ENCODE results near the gene HS3ST4. TPM values are rescaled to one million over a fixed set of nuclear protein-coding genes. Genes with fewer than 3 reads are reported as not detected.
"Not testable (repeated sequence)": the region's sequence is repeated elsewhere in the genome, so short reads cannot be mapped to it uniquely, and the experiment has no call there.

The HS3ST4 gene
- total RNA-seq, 1 donor from 2014 or later: 12.6 TPM

GRCh38 chr16:25750488-25751216 is 58.9 kb downstream of the HS3ST4 start:
- Mint-ChIP-seq H3K4me3 (no peak overlapping the region), H3K27me3 (ENCODE audit: low read depth) (no peaks in the 10 kb centered on the region), H3K9me3 (peaks cover 4% of the 10 kb centered on the region), H3K4me1 (peaks cover 16% of the 10 kb centered on the region), H3K36me3 (no peaks in the 10 kb centered on the region), H3K27ac (no peak overlapping the region)
- DNase-seq (ENCODE audit: low spot score in 2 of 2, unreplicated experiment in 2 of 2): no peak
- no peak for TF ChIP-seq CTCF (IDR thresholded peaks at IDR 0.05; ENCODE audit: unreplicated experiment)

- no peak for DNase-seq (ENCODE audit: low spot score in 2 of 2, unreplicated experiment in 2 of 2)
- peaks cover 16% of the 10 kb centered on the region for H3K4me1 Mint-ChIP-seq
- no peak for TF ChIP-seq CTCF (IDR thresholded peaks at IDR 0.05; ENCODE audit: unreplicated experiment)
- no peaks in the 10 kb centered on the region for H3K27me3 Mint-ChIP-seq (ENCODE audit: low read depth)
- no peak overlapping the region for H3K4me3 Mint-ChIP-seq
- no peaks in the 10 kb centered on the region for H3K36me3 Mint-ChIP-seq
- H3K9me3 Mint-ChIP-seq: peaks cover 4% of the 10 kb centered on the region
- H3K27ac Mint-ChIP-seq: no peak overlapping the region
These were observed 59.6 kb downstream of the HS3ST4 start for GRCh38 chr16:25751230-25751835.

- Mint-ChIP-seq H3K9me3 (no peaks in the 10 kb centered on the region), H3K4me1 (no peaks in the 10 kb centered on the region), H3K27ac (no peak overlapping the region), H3K36me3 (no peaks in the 10 kb centered on the region), H3K27me3 (ENCODE audit: low read depth) (peaks cover 13% of the 10 kb centered on the region), H3K4me3 (no peak overlapping the region)
- TF ChIP-seq CTCF (IDR thresholded peaks at IDR 0.05; ENCODE audit: unreplicated experiment): no peak
- no peak for DNase-seq (ENCODE audit: low spot score in 2 of 2, unreplicated experiment in 2 of 2)
These were observed 72.7 kb downstream of the HS3ST4 start for GRCh38 chr16:25764466-25764865.

GRCh38 chr16:25771216-25771615 is 79.5 kb downstream of the HS3ST4 start:
- no peaks in the 10 kb centered on the region for H3K36me3 Mint-ChIP-seq
- peaks cover 4% of the 10 kb centered on the region for H3K27me3 Mint-ChIP-seq (ENCODE audit: low read depth)
- TF ChIP-seq CTCF (IDR thresholded peaks at IDR 0.05; ENCODE audit: unreplicated experiment): no peak
- H3K27ac Mint-ChIP-seq: no peak overlapping the region
- no peaks in the 10 kb centered on the region for H3K9me3 Mint-ChIP-seq
- no peaks in the 10 kb centered on the region for H3K4me1 Mint-ChIP-seq
- DNase-seq (ENCODE audit: low spot score in 2 of 2, unreplicated experiment in 2 of 2): no peak
- H3K4me3 Mint-ChIP-seq: no peak overlapping the region

- H3K27me3 Mint-ChIP-seq (ENCODE audit: low read depth): peaks cover 4% of the 10 kb centered on the region
- H3K4me1 Mint-ChIP-seq: no peaks in the 10 kb centered on the region
- no peak overlapping the region for H3K27ac Mint-ChIP-seq
- no peak for TF ChIP-seq CTCF (IDR thresholded peaks at IDR 0.05; ENCODE audit: unreplicated experiment)
- no peak overlapping the region for H3K4me3 Mint-ChIP-seq
- no peaks in the 10 kb centered on the region for H3K36me3 Mint-ChIP-seq
- no peak for DNase-seq (ENCODE audit: low spot score in 2 of 2, unreplicated experiment in 2 of 2)
- H3K9me3 Mint-ChIP-seq: no peaks in the 10 kb centered on the region
These were observed 80.2 kb downstream of the HS3ST4 start for GRCh38 chr16:25771812-25772568.

- H3K4me1 Mint-ChIP-seq; H3K4me3 Mint-ChIP-seq; DNase-seq (ENCODE audit: low spot score in 2 of 2, unreplicated experiment in 2 of 2); H3K36me3 Mint-ChIP-seq; H3K27me3 Mint-ChIP-seq (ENCODE audit: low read depth); H3K9me3 Mint-ChIP-seq; H3K27ac Mint-ChIP-seq: not testable (repeated sequence)
These were observed 84.5 kb downstream of the HS3ST4 start for GRCh38 chr16:25776214-25776613.

Data from mesothelial cell of epicardium (in vitro differentiated cells).